ENCODE data around the gene MAN1A2. TPM values are rescaled to one million over a fixed set of nuclear protein-coding genes. Genes with fewer than 3 reads are reported as not detected.

Gene MAN1A2
- total RNA-seq, 1 experiment from 2014 or later: 33.4 TPM

- H3K27ac Mint-ChIP-seq (ENCODE audit: low read depth, unreplicated experiment): no peak overlapping the region
- H3K36me3 Mint-ChIP-seq (ENCODE audit: insufficient read depth, unreplicated experiment): no peaks in the 10 kb centered on the region
- no peak for TF ChIP-seq CTCF (IDR thresholded peaks at IDR 0.05; ENCODE audit: unreplicated experiment)
- H3K9me3 Mint-ChIP-seq (ENCODE audit: unreplicated experiment): no peaks in the 10 kb centered on the region
- intact Hi-C loops (cut with micrococcal nuclease): no loop called here
- ChIA-PET CTCF (interaction anchor here (1.0 to 1.3 kb wide), 3 partner anchors 23 to 192 kb away, joined by 3 to 7 read pairs (median 3); no protein-coding TSS in a partner anchor), POLR2A (interaction anchor here (0.9 kb wide), 1 partner anchor 23 kb away, joined by 3 read pairs; no protein-coding TSS in a partner anchor)
- no peak for DNase-seq (ENCODE audit: unreplicated experiment)
- no peak overlapping the region for H3K4me3 Mint-ChIP-seq (ENCODE audit: unreplicated experiment)
- H3K27me3 Mint-ChIP-seq (ENCODE audit: insufficient read depth, unreplicated experiment): no peaks in the 10 kb centered on the region
- H3K4me1 Mint-ChIP-seq (ENCODE audit: insufficient read depth, unreplicated experiment): no peaks in the 10 kb centered on the region
- BruUV-seq (replicated peaks): no TSS peak
Measured at GRCh38 chr1:117566556-117566955, 199.3 kb downstream of the MAN1A2 start.

- no peak for DNase-seq (ENCODE audit: unreplicated experiment)
- Mint-ChIP-seq H3K4me3 (ENCODE audit: unreplicated experiment) (no peak overlapping the region), H3K36me3 (ENCODE audit: insufficient read depth, unreplicated experiment) (no peaks in the 10 kb centered on the region), H3K27me3 (ENCODE audit: insufficient read depth, unreplicated experiment) (no peaks in the 10 kb centered on the region), H3K9me3 (ENCODE audit: unreplicated experiment) (no peaks in the 10 kb centered on the region), H3K4me1 (ENCODE audit: insufficient read depth, unreplicated experiment) (no peaks in the 10 kb centered on the region), H3K27ac (ENCODE audit: low read depth, unreplicated experiment) (no peak overlapping the region)
- TF ChIP-seq CTCF (IDR thresholded peaks at IDR 0.05; ENCODE audit: unreplicated experiment): no peak
- no TSS peak for BruUV-seq (replicated peaks)
- ChIA-PET CTCF (interaction anchor here (1.0 kb wide), 1 partner anchor 22 kb away, joined by 3 read pairs; no protein-coding TSS in a partner anchor), POLR2A (no interaction called here)
- intact Hi-C loops (cut with micrococcal nuclease): no loop called here
Measured at GRCh38 chr1:117567435-117567834, 200.2 kb downstream of the MAN1A2 start.

- no peaks in the 10 kb centered on the region for H3K9me3 Mint-ChIP-seq (ENCODE audit: unreplicated experiment)
- POLR2A ChIA-PET: interaction anchor here (0.8 kb wide), 1 partner anchor 10 kb away, joined by 3 read pairs; no protein-coding TSS in a partner anchor
- no peak for TF ChIP-seq CTCF (IDR thresholded peaks at IDR 0.05; ENCODE audit: unreplicated experiment)
- H3K27me3 Mint-ChIP-seq (ENCODE audit: insufficient read depth, unreplicated experiment): no peaks in the 10 kb centered on the region
- CTCF ChIA-PET: interaction anchor here (0.9 kb wide), 1 partner anchor 16 kb away, joined by 5 read pairs; no protein-coding TSS in a partner anchor
- H3K4me1 Mint-ChIP-seq (ENCODE audit: insufficient read depth, unreplicated experiment): no peaks in the 10 kb centered on the region
- BruUV-seq (replicated peaks): no TSS peak
- intact Hi-C loops (cut with micrococcal nuclease): no loop called here
- DNase-seq (ENCODE audit: unreplicated experiment): no peak
- no peak overlapping the region for H3K27ac Mint-ChIP-seq (ENCODE audit: low read depth, unreplicated experiment)
- no peaks in the 10 kb centered on the region for H3K36me3 Mint-ChIP-seq (ENCODE audit: insufficient read depth, unreplicated experiment)
- H3K4me3 Mint-ChIP-seq (ENCODE audit: unreplicated experiment): no peak overlapping the region
Measured at GRCh38 chr1:117567976-117568375, 200.7 kb downstream of the MAN1A2 start.

GRCh38 chr1:117568999-117569398, 201.8 kb downstream of the MAN1A2 start:
- no peak overlapping the region for H3K4me3 Mint-ChIP-seq (ENCODE audit: unreplicated experiment)
- DNase-seq (ENCODE audit: unreplicated experiment): no peak
- BruUV-seq (replicated peaks): no TSS peak
- ChIA-PET CTCF (interaction anchor here (0.6 to 0.9 kb wide), 5 partner anchors 17 to 263 kb away, joined by 3 to 6 read pairs (median 3); no protein-coding TSS in a partner anchor), POLR2A (no interaction called here)
- H3K9me3 Mint-ChIP-seq (ENCODE audit: unreplicated experiment): no peaks in the 10 kb centered on the region
- no peak for TF ChIP-seq CTCF (IDR thresholded peaks at IDR 0.05; ENCODE audit: unreplicated experiment)
- intact Hi-C loops (cut with micrococcal nuclease): no loop called here
- H3K4me1 Mint-ChIP-seq (ENCODE audit: insufficient read depth, unreplicated experiment): no peaks in the 10 kb centered on the region
- no peaks in the 10 kb centered on the region for H3K36me3 Mint-ChIP-seq (ENCODE audit: insufficient read depth, unreplicated experiment)
- H3K27me3 Mint-ChIP-seq (ENCODE audit: insufficient read depth, unreplicated experiment): no peaks in the 10 kb centered on the region
- H3K27ac Mint-ChIP-seq (ENCODE audit: low read depth, unreplicated experiment): no peak overlapping the region

Data from MCF 10A (cell line).